Keratinocyte (primary cell): ENCODE results near the gene APBB2.

ENCODE experiments used
- CTCF ChIP-seq, 3 experiments: IDR thresholded peaks in 1 of 3; conservative IDR thresholded peaks in 1 of 3; optimal IDR thresholded peaks in 1 of 3; 2 replicates in 2 of 3; 3 replicates in 1 of 3; pipeline versions ENCODE3 to v1.5.1; 2011; ENCODE audit warnings: low read length in 3 of 3, mild to moderate bottlenecking in 3 of 3, moderate library complexity in 2 of 3, control low read depth in 1 of 3, inconsistent platforms in 1 of 3; ENCODE audit not compliant: insufficient read depth in 2 of 3; ENCODE audit errors: extremely low read depth in 1 of 3
- EZH2 ChIP-seq: IDR thresholded peaks from one replicate; pipeline ENCODE4 v1.6.1; 2012; ENCODE audit warnings: inconsistent platforms, mild to moderate bottlenecking, low read length, moderate library complexity

GRCh38 chr4:41108481-41108880 is 105.9 kb downstream of the APBB2 start:
- TF ChIP-seq CTCF (optimal IDR thresholded peaks at IDR 0.05 in 1 of 3, IDR thresholded peaks at IDR 0.05 in 1 of 3, conservative IDR thresholded peaks at IDR 0.05 in 1 of 3; ENCODE audit: extremely low read depth in 1 of 3, insufficient read depth in 2 of 3, low read length in 3 of 3) (no peak), EZH2 (no peak)
